BJ (cell line): ENCODE results near the gene PRM2. TPM values are rescaled to one million over a fixed set of nuclear protein-coding genes. Genes with fewer than 3 reads are reported as not detected.

Source experiments
- CTCF ChIA-PET: fragments of 350-600 bp; formaldehyde crosslinking; extraction: SDS; loops from one replicate; lab custom pipeline; 2021; ENCODE audit warnings: antibody characterized with exemption, inconsistent platforms; lab: Yijun Ruan, JAX
- POLR2A ChIA-PET: fragments of 300-600 bp; sonication (Branson Sonifier 250); formaldehyde crosslinking; extraction: SDS; loops from one replicate; lab custom pipeline; 2021; ENCODE audit warnings: antibody characterized with exemption; lab: Charles Lee
- DNase-seq: peaks from one replicate; pipeline ENCODE4 v3.0.0-alpha.2; 2011; ENCODE audit warnings: low read depth
- H3K27me3 ChIP-seq: 2 replicates; pipeline ENCODE4 v1.6.0; 2011; ENCODE audit warnings: low read length; ENCODE audit not compliant: control insufficient read depth, insufficient read depth
- H3K36me3 ChIP-seq: 2 replicates; pipeline ENCODE4 v1.5.1; 2011; ENCODE audit warnings: low read length; ENCODE audit not compliant: control insufficient read depth, insufficient read depth
- H3K4me3 ChIP-seq: 2 replicates; pipeline ENCODE4 v1.5.1; 2011; ENCODE audit warnings: low read depth, mild to moderate bottlenecking, control low read depth, low read length
- polyA plus RNA-seq: library from polyadenylated mRNA; depleted of rRNA; stranded (reverse); fragments of >200 nt; gene quantifications from 2 replicates; pipeline ENCODE4 v1.2.3, GENCODE V29; 2011
- TF ChIP-seq, protein P1 (sequence below): IDR thresholded peaks from 2 replicates; pipeline ENCODE4 v1.5.1; 2011; ENCODE audit warnings: low read depth, mild to moderate bottlenecking, control low read depth, inconsistent platforms, low read length, moderate library complexity; ENCODE audit not compliant: insufficient read depth

Gene PRM2
- polyA plus RNA-seq, 1 experiment = not detected

DNA sequence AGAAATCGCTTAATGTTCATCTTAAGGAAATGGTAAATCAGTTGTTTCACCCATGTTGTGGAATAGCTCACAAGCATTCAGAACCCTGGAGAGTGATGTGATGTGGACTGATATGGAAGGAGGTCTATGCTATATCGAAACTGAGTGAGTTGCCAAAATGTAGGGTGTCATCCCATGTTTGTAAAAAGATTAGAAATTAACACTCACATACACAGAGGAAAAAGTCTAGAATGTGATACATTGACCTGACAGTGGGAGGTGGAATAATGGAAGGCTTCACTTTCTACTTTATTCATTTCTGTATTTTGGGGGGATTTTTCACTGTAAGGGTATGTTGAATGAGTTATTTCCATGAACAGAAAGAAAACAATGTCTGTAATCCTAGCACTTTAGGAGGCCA, 9.6 kb upstream of the PRM2 start:
- DNase-seq = no peak
- TF ChIP-seq, protein P1, sequence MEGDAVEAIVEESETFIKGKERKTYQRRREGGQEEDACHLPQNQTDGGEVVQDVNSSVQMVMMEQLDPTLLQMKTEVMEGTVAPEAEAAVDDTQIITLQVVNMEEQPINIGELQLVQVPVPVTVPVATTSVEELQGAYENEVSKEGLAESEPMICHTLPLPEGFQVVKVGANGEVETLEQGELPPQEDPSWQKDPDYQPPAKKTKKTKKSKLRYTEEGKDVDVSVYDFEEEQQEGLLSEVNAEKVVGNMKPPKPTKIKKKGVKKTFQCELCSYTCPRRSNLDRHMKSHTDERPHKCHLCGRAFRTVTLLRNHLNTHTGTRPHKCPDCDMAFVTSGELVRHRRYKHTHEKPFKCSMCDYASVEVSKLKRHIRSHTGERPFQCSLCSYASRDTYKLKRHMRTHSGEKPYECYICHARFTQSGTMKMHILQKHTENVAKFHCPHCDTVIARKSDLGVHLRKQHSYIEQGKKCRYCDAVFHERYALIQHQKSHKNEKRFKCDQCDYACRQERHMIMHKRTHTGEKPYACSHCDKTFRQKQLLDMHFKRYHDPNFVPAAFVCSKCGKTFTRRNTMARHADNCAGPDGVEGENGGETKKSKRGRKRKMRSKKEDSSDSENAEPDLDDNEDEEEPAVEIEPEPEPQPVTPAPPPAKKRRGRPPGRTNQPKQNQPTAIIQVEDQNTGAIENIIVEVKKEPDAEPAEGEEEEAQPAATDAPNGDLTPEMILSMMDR = no peak
- H3K27me3 ChIP-seq = peaks cover 10% of the 10 kb centered on the region
- H3K36me3 ChIP-seq = no peaks in the 10 kb centered on the region
- ChIA-PET CTCF (interaction anchor here (0.9 kb wide), 1 partner anchor 27 kb away, joined by 3 read pairs; no protein-coding TSS in a partner anchor), POLR2A (no interaction called here)
- no peak overlapping the region for H3K4me3 ChIP-seq

DNA sequence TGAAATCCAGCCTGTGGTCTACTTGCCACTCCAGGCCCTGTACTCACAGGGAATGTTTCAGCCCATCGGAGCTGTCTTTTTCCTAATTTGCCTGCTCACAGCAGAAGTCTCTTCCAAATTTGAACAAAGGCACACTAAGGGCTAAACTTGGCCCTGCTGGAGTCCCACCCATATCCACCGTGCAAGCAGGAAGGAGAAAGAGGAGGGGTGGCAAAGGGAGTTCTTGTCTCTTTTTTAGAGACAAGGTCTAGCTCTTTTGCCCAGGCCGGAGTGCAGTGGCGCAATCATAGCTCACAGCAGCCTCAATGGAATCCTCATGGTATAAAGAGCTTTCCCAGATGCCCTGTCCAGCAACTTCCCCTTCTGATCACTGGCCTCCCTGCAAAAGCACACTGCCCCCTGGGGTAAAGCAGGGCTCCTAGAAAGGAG, 7.6 kb upstream of the PRM2 start:
- H3K36me3 ChIP-seq = no peaks in the 10 kb centered on the region
- POLR2A ChIA-PET = no interaction called here
- TF ChIP-seq, protein P1 = peak; percentile 21; the same call in 1 of the 2 replicates
- no peak for DNase-seq
- H3K4me3 ChIP-seq = no peak overlapping the region
- H3K27me3 ChIP-seq = peaks cover 7% of the 10 kb centered on the region
- CTCF ChIA-PET = interaction anchor here (0.6 to 2.0 kb wide), 7 partner anchors 13 to 184 kb away, joined by 3 to 7 read pairs (median 4); partner anchors contain the start of gene SOCS1

DNA sequence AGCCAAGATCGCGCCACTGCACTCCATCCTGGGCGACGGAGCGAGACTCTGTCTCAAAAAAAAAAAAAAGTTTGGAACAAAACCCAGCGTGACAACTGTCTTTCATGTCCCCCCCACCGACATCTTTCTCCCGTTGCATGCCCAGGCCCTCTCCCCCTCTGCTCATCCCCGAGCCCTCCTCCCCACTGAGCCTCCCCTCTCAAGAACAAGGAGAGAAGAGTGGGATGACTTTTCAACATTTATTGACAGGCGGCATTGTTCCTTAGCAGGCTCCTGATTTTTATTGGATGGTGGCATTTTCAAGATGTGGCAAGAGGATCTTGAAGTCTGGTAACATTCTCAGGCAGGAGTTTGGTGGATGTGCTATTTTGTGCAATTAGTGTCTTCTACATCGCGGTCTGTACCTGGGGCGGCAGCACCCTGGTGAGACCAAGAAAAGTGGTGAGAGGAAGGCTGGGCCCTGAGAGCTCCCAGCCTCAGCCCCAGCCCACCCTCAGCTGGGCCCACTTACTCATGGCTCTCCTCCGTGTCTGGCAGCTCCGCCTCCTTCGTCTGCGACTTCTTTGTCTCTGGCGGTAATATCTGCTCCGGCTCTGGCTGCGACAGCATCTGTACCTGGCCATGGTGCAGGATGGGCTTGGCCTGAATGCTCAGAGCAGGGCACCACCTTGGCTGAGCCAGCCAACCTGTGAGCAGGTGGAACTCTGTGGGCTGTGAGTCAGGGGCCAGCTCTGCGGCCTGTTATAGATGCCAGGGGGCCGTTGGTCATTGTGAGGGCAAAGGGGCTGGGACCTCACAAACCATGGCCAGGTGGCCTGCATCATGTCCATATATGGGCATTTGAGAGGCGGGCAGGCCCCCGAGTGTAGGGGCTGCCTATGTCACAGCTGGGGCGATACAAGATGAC, 4.6 kb upstream of the PRM2 start, which contains the start of gene PRM1:
TSS of gene PRM1 (minus strand) at position 715 of the 907 bp plus-strand sequence. CDS start at position 623, 92 bp downstream.
- no peaks in the 10 kb centered on the region for H3K36me3 ChIP-seq
- no peak within 1 kb of the TSS for H3K4me3 ChIP-seq
- ChIA-PET CTCF (no interaction called here), POLR2A (no interaction called here)
- peaks cover 6% of the 10 kb centered on the region for H3K27me3 ChIP-seq
- TF ChIP-seq, protein P1 = no peak
- DNase-seq = no peak

DNA sequence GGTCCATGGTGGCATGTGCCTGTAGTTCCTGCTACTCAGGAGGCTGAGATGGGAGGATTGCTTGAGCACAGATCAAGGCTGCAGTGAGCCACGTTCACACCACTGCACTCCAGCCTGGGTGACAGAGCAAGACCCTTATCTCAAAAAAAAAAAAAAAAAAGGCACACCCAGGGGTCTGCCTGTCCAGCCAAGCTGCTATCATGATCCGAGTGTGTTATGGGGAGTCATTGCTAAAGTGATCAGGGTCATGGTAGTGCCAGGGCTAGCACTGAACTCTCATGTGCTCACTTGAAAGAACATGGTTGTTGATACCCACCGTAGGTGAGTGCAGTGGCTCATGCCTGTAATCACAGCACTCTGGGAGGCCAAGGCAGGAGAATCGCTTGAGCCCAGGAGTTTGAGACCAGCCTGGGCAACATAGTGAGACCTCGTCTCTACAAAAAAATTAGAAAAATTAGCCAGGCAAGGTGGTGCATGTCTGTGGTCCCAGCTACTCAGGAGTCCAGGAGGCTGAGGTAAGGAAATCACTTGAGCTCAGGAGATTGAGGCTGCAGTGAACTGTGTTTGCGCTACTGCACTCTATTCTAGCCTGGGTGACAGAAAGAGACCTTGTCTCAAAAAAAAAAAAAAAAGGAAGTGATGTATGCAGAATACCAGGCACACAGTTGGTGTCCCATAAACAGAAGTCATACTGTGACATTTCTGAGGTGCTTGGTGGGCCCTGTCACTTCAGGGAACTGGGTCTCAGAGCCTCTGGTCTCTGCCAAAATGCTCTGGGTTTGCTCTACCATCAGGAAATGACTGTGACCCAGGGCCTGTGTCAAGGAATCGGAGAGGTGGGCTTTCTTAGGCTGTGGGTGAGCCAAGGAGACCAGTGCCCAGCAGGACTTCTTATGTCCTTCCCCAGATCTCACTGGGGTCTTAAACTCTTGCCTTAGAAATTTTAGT, 2.7 kb upstream of the PRM2 start:
- ChIA-PET POLR2A (no interaction called here), CTCF (interaction anchor here (0.6 to 1.6 kb wide), 2 partner anchors 22 to 41 kb away, joined by 3 to 6 read pairs; partner anchors contain the start of gene SOCS1)
- TF ChIP-seq, protein P1 = no peak
- Histone ChIP-seq H3K27me3 (peaks cover 6% of the 10 kb centered on the region; the same call in 1 of the 2 replicates), H3K36me3 (no peaks in the 10 kb centered on the region), H3K4me3 (no peak overlapping the region)
- DNase-seq = no peak
